Natural killer cell (primary cell): Measurements from ENCODE around the gene ZNF185. TPM values are rescaled to one million over a fixed set of nuclear protein-coding genes. Genes with fewer than 3 reads are reported as not detected.

Source experiments
- ATAC-seq, 3 donors: fragments of 150-1000 bp in 2 of 3; fragments of 200-7000 bp in 1 of 3; cut with Tn5 transposase; 1 replicate in 1 of 3; 2 replicates in 2 of 3; pipeline ENCODE4 v1.10.0; 2021; ENCODE audit warnings: mild to moderate bottlenecking in 2 of 3, moderate library complexity in 2 of 3
- DNase-seq, 2 donors: peaks; one replicate each; pipeline versions ENCODE4 v3.0.0 to v3.0.0-alpha.2; 2013 to 2021; ENCODE audit warnings: mixed read lengths in 1 of 2
- H3K27ac ChIP-seq: one replicate; pipeline ENCODE4 v1.5.1; 2013; ENCODE audit warnings: mild to moderate bottlenecking, low read length
- H3K27me3 ChIP-seq: one replicate; pipeline ENCODE4 v1.6.1; 2013; ENCODE audit warnings: low read length; ENCODE audit not compliant: control insufficient read depth, insufficient read depth
- H3K36me3 ChIP-seq: one replicate; pipeline ENCODE4 v1.6.1; 2013; ENCODE audit warnings: low read length; ENCODE audit not compliant: control insufficient read depth, insufficient read depth
- H3K4me1 ChIP-seq: one replicate; pipeline ENCODE4 v1.6.1; 2013; ENCODE audit warnings: low read length; ENCODE audit not compliant: control insufficient read depth, insufficient read depth
- H3K4me3 ChIP-seq: one replicate; pipeline ENCODE4 v1.5.1; 2013; ENCODE audit warnings: low read length
- H3K9me3 ChIP-seq: one replicate; pipeline ENCODE4 v1.6.1; 2013; ENCODE audit warnings: low read length; ENCODE audit not compliant: control insufficient read depth, insufficient read depth
- H3K27ac Mint-ChIP-seq, 2 donors: one replicate each; pipeline ENCODE4 v1.8.0; 2022; ENCODE audit warnings: mild to moderate bottlenecking in 2 of 2, mixed read lengths in 2 of 2, moderate library complexity in 1 of 2
- H3K27me3 Mint-ChIP-seq, 2 donors: one replicate each; pipeline ENCODE4 v1.8.0; 2022; ENCODE audit warnings: low read depth in 2 of 2, mixed read lengths in 2 of 2
- H3K36me3 Mint-ChIP-seq: one replicate; pipeline ENCODE4 v1.8.0; 2022; ENCODE audit warnings: mixed read lengths
- H3K4me1 Mint-ChIP-seq, 2 donors: one replicate each; pipeline ENCODE4 v1.8.0; 2022; ENCODE audit warnings: mixed read lengths in 2 of 2
- H3K4me3 Mint-ChIP-seq: one replicate; pipeline ENCODE4 v1.8.0; 2022; ENCODE audit warnings: mild to moderate bottlenecking, moderate library complexity, mixed read lengths
- H3K9me3 Mint-ChIP-seq, 2 donors: one replicate each; pipeline ENCODE4 v1.8.0; 2022; ENCODE audit warnings: mixed read lengths in 2 of 2
- WGBS: methylation state at CpG from one replicate; pipeline ENCODE4 v1.1.7; 2013; ENCODE audit warnings: missing lambda C conversion rate; ENCODE audit not compliant: insufficient coverage; 5-methylcytosine and 5-hydroxymethylcytosine counted together
- intact Hi-C: fragments of 100-400 bp; cut with micrococcal nuclease; formaldehyde crosslinking; loops from one replicate; pipeline ENCODE4 v1.14.2; 2022
- total RNA-seq, 4 donors: library from RNA; stranded (reverse); fragments of 120-200 nt in 1 of 4; gene quantifications; one replicate each; pipeline versions ENCODE4 v1.2.3 to v1.2.4, GENCODE V29; 2013 to 2022
- TF ChIP-seq, protein P1 (sequence below): fragments of 200-600 bp; IDR thresholded peaks from one replicate; pipeline ENCODE4 v1.8.0; 2022; ENCODE audit warnings: antibody characterized with exemption

ZNF185 gene
- total RNA-seq, 3 donors from 2014 or later (not counting 1 experiment from before 2014, with no cell fraction given) = 1.9 to 12.4 (median 6.5) TPM

DNA sequence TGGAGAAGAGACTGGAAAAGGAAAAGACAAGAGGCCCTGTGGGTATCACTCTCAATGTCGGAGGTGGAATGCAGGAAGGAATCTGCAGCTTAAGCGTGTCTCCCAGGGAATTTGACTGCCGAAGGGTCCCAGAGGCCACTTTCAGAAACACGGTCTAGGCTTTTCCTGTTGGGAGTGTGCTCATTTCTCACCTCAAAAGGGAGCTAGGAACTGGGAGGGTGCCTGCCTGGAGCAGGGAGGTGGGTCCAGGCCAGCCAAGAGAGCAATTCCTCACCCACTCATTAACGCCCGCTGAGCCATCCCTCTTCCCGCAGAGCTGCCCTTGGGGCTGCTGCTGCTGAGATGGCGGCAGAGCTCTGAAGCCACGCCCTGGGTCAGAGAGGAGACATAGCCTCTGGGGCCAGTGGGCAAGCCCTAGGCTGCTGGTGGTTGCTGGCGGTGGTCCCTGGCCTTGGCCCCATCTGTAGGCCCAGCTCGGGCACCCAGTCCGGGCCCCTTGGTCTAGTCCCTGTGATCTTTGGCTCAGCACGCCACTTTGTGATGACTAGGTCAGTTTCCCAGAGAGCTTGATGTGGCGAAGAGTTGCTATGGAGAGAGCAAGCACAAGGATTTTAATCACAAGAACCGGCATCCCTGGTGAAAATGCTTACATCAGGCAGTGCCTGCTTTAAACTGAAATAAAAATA lies 4.1 kb downstream of the ZNF185 start:
- Histone ChIP-seq H3K9me3 (no peaks in the 10 kb centered on the region), H3K27ac (no peak overlapping the region), H3K4me1 (no peaks in the 10 kb centered on the region), H3K27me3 (no peaks in the 10 kb centered on the region), H3K36me3 (no peaks in the 10 kb centered on the region), H3K4me3 (no peak overlapping the region)
- Mint-ChIP-seq H3K9me3 (no peaks in the 10 kb centered on the region), H3K4me3 (no peak overlapping the region), H3K36me3 (no peaks in the 10 kb centered on the region), H3K4me1 (no peaks in the 10 kb centered on the region), H3K27ac (no peak overlapping the region), H3K27me3 (peaks cover under 1 to 3% of the 10 kb centered on the region in 2 donors)
- DNase-seq (no peak), ATAC-seq (no peak)
- TF ChIP-seq, protein P1, sequence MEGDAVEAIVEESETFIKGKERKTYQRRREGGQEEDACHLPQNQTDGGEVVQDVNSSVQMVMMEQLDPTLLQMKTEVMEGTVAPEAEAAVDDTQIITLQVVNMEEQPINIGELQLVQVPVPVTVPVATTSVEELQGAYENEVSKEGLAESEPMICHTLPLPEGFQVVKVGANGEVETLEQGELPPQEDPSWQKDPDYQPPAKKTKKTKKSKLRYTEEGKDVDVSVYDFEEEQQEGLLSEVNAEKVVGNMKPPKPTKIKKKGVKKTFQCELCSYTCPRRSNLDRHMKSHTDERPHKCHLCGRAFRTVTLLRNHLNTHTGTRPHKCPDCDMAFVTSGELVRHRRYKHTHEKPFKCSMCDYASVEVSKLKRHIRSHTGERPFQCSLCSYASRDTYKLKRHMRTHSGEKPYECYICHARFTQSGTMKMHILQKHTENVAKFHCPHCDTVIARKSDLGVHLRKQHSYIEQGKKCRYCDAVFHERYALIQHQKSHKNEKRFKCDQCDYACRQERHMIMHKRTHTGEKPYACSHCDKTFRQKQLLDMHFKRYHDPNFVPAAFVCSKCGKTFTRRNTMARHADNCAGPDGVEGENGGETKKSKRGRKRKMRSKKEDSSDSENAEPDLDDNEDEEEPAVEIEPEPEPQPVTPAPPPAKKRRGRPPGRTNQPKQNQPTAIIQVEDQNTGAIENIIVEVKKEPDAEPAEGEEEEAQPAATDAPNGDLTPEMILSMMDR = no peak
- WGBS = 85% methylated on average over 15 of the region's 15 CpGs
- intact Hi-C loops = no loop called here

DNA sequence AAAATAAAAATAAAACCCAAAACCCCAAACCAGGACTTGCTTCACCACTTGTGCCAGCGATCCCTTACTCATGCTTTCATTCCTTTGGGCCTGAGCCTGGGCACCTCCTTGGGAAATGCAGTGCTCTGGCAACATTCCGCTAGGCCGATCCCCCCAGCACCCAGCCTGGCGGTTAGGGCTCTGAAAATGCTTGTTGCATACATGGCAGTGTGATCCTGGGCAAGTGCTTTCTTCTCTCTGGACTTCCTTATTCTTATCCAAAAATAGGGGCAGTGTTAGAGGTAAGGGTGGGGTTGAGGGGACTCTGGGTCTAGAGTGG lies 4.6 kb downstream of the ZNF185 start:
- Histone ChIP-seq H3K4me1 (no peaks in the 10 kb centered on the region), H3K9me3 (no peaks in the 10 kb centered on the region), H3K4me3 (no peak overlapping the region), H3K27ac (no peak overlapping the region), H3K27me3 (no peaks in the 10 kb centered on the region), H3K36me3 (no peaks in the 10 kb centered on the region)
- TF ChIP-seq, protein P1 = no peak
- WGBS = 96% methylated on average over 3 of the region's 4 CpGs
- Mint-ChIP-seq H3K9me3 (no peaks in the 10 kb centered on the region), H3K4me3 (no peak overlapping the region), H3K4me1 (no peaks in the 10 kb centered on the region), H3K36me3 (no peaks in the 10 kb centered on the region), H3K27me3 (peaks cover 4 to 6% of the 10 kb centered on the region in 2 donors), H3K27ac (no peak overlapping the region)
- intact Hi-C loops = no loop called here
- DNase-seq (no peak), ATAC-seq (no peak)

DNA sequence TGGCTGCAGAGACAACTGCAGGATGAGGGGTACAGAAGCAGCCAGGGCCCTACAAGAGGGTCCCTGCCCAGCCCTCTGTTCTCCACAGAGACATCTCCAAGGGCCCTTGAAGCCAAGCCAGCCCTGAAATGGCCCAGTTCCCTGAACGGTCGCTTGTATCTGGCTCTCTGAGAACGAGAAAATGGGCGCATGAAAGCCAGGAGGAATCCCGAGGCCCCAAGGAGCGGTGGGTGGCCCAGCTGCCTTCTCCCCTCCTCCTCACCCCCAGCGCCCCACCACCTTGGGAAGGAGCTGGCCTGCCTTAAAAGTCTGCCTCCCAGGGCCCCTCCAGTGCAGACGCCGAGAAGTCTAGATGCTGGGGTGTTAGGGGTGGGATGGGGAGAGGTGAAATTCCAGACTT lies 5.7 kb downstream of the ZNF185 start:
- H3K36me3 ChIP-seq = no peaks in the 10 kb centered on the region
- Mint-ChIP-seq H3K27me3 (peaks cover 4 to 7% of the 10 kb centered on the region in 2 donors), H3K4me3 (no peak overlapping the region), H3K4me1 (no peaks in the 10 kb centered on the region), H3K27ac (no peak overlapping the region), H3K36me3 (no peaks in the 10 kb centered on the region), H3K9me3 (no peaks in the 10 kb centered on the region)
- H3K27ac ChIP-seq = no peak overlapping the region
- H3K9me3 ChIP-seq = no peaks in the 10 kb centered on the region
- WGBS = 89% methylated on average over 6 of the region's 9 CpGs
- H3K4me1 ChIP-seq = no peaks in the 10 kb centered on the region
- TF ChIP-seq, protein P1 = no peak
- intact Hi-C loops = no loop called here
- DNase-seq (no peak), ATAC-seq (no peak)
- H3K4me3 ChIP-seq = no peak overlapping the region
- no peaks in the 10 kb centered on the region for H3K27me3 ChIP-seq
